Ovary (tissue), 3 donors: ENCODE data around the gene SHOX.

Source experiments
- CTCF ChIP-seq, 3 donors: fragments of 450-650 bp in 2 of 3; fragments of 200-600 bp in 1 of 3; IDR thresholded peaks; one replicate each; pipeline versions ENCODE4 v1.5.1 to v1.8.0; 2016 to 2022; ENCODE audit warnings: antibody characterized with exemption in 3 of 3, mild to moderate bottlenecking in 1 of 3
- EP300 ChIP-seq: sonication (generic); formaldehyde crosslinking; IDR thresholded peaks from one replicate; pipeline ENCODE4 v1.6.1; 2017; ENCODE audit warnings: antibody characterized with exemption
- donor health status: DM: no; HTN: no; CAD: no.

GRCh38 chrX:640641-641040, 10.1 kb downstream of the SHOX start:
- no peak for TF ChIP-seq CTCF (IDR thresholded peaks at IDR 0.05)
- TF ChIP-seq EP300, result no peak
